ENCODE data around the gene LBHD2. TPM values are rescaled to one million over a fixed set of nuclear protein-coding genes. Genes with fewer than 3 reads are reported as not detected.
A peak's percentile ranks its signal among the peaks of the same experiment; 100 is the strongest.

Gene LBHD2
- total and polyA plus RNA-seq, 2 of the 13 experiments (the other 11 are each of a cell fraction or from before 2014, with no cell fraction given), result 0.67 to 1.00 TPM

DNA sequence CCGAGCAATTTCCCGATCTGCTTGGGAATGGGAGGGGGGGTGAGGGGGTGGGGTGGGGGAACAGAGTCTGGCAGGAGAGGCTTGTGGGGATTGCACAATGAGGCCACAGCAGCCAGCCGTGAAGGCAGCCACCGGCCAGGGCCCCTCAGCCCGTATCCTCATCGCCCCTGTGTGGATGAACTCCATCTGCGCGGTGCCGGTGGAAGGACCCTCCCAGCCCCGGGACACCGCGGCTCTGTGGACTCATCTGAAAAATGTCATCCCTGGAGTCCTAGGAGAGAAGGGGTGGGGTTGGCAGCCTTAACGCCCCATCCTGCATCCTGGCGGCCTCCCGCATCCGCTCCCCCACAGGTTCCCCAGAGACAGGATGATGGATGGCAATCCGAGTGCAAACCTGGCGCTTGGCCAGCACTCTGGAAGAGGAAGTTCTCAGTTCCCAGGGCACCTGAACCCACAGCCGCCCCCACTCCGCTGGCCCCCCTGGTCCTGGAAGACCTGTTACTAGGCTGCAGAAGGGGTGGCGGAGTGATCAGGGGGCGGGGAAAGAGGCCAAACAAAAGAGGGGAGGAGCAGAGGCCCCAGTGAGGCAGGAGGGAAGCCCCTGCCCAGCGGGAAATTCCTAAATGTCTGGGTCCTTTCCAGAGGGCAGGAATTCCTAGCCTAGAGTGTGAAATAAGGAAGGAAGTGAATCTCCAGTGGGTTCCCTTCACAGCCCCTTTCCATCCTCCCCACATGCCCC lies 38.0 kb downstream of the LBHD2 start (continued):
- TF ChIP-seq, protein P1, sequence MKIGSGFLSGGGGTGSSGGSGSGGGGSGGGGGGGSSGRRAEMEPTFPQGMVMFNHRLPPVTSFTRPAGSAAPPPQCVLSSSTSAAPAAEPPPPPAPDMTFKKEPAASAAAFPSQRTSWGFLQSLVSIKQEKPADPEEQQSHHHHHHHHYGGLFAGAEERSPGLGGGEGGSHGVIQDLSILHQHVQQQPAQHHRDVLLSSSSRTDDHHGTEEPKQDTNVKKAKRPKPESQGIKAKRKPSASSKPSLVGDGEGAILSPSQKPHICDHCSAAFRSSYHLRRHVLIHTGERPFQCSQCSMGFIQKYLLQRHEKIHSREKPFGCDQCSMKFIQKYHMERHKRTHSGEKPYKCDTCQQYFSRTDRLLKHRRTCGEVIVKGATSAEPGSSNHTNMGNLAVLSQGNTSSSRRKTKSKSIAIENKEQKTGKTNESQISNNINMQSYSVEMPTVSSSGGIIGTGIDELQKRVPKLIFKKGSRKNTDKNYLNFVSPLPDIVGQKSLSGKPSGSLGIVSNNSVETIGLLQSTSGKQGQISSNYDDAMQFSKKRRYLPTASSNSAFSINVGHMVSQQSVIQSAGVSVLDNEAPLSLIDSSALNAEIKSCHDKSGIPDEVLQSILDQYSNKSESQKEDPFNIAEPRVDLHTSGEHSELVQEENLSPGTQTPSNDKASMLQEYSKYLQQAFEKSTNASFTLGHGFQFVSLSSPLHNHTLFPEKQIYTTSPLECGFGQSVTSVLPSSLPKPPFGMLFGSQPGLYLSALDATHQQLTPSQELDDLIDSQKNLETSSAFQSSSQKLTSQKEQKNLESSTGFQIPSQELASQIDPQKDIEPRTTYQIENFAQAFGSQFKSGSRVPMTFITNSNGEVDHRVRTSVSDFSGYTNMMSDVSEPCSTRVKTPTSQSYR (CRISPR knock-in tag; IDR thresholded peaks at IDR 0.05; ENCODE audit: borderline replicate concordance), result 0 out of 2 replicates have a peak, but pooled peaks have one; percentile 16
- no peak for TF ChIP-seq AHR (CRISPR knock-in tag; IDR thresholded peaks at IDR 0.05)
- no peak for TF ChIP-seq FIP1L1 (IDR thresholded peaks at IDR 0.05; ENCODE audit: borderline replicate concordance, insufficient read depth, low read depth, low read length)
- peak; percentile 100 for TF ChIP-seq HOXA5 (CRISPR knock-in tag; IDR thresholded peaks at IDR 0.05)
- TF ChIP-seq ARID2 (CRISPR knock-in tag; IDR thresholded peaks at IDR 0.05; ENCODE audit: borderline replicate concordance), result no peak
- TF ChIP-seq EED (CRISPR knock-in tag; IDR thresholded peaks at IDR 0.05), result no peak
- no peak for TF ChIP-seq SOX6 (IDR thresholded peaks at IDR 0.05)
- TF ChIP-seq SOX6 (CRISPR knock-in tag; IDR thresholded peaks at IDR 0.05), result peak; percentile 19; the same call in 1 of the 2 replicates
- 0 out of 2 replicates have a peak, but pooled peaks have one; percentile 24 for TF ChIP-seq ZBTB7B (CRISPR knock-in tag; IDR thresholded peaks at IDR 0.05)
- TF ChIP-seq GABPB1 (CRISPR knock-in tag; IDR thresholded peaks at IDR 0.05), result peak; percentile 10; the same call in 1 of the 2 replicates
- TF ChIP-seq SP4 (CRISPR knock-in tag; IDR thresholded peaks at IDR 0.05), result no peak
- TF ChIP-seq, protein P2, sequence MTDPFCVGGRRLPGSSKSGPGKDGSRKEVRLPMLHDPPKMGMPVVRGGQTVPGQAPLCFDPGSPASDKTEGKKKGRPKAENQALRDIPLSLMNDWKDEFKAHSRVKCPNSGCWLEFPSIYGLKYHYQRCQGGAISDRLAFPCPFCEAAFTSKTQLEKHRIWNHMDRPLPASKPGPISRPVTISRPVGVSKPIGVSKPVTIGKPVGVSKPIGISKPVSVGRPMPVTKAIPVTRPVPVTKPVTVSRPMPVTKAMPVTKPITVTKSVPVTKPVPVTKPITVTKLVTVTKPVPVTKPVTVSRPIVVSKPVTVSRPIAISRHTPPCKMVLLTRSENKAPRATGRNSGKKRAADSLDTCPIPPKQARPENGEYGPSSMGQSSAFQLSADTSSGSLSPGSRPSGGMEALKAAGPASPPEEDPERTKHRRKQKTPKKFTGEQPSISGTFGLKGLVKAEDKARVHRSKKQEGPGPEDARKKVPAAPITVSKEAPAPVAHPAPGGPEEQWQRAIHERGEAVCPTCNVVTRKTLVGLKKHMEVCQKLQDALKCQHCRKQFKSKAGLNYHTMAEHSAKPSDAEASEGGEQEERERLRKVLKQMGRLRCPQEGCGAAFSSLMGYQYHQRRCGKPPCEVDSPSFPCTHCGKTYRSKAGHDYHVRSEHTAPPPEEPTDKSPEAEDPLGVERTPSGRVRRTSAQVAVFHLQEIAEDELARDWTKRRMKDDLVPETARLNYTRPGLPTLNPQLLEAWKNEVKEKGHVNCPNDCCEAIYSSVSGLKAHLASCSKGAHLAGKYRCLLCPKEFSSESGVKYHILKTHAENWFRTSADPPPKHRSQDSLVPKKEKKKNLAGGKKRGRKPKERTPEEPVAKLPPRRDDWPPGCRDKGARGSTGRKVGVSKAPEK (CRISPR knock-in tag; IDR thresholded peaks at IDR 0.05; ENCODE audit: borderline replicate concordance), result no peak
- TF ChIP-seq SP5 (CRISPR knock-in tag; IDR thresholded peaks at IDR 0.05; ENCODE audit: borderline replicate concordance, low read depth), result peak; percentile 59; the same call in 1 of the 2 replicates
- TF ChIP-seq, protein P3, sequence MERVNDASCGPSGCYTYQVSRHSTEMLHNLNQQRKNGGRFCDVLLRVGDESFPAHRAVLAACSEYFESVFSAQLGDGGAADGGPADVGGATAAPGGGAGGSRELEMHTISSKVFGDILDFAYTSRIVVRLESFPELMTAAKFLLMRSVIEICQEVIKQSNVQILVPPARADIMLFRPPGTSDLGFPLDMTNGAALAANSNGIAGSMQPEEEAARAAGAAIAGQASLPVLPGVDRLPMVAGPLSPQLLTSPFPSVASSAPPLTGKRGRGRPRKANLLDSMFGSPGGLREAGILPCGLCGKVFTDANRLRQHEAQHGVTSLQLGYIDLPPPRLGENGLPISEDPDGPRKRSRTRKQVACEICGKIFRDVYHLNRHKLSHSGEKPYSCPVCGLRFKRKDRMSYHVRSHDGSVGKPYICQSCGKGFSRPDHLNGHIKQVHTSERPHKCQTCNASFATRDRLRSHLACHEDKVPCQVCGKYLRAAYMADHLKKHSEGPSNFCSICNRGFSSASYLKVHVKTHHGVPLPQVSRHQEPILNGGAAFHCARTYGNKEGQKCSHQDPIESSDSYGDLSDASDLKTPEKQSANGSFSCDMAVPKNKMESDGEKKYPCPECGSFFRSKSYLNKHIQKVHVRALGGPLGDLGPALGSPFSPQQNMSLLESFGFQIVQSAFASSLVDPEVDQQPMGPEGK (CRISPR knock-in tag; IDR thresholded peaks at IDR 0.05), result peak; percentile 81
- TF ChIP-seq, protein P4, sequence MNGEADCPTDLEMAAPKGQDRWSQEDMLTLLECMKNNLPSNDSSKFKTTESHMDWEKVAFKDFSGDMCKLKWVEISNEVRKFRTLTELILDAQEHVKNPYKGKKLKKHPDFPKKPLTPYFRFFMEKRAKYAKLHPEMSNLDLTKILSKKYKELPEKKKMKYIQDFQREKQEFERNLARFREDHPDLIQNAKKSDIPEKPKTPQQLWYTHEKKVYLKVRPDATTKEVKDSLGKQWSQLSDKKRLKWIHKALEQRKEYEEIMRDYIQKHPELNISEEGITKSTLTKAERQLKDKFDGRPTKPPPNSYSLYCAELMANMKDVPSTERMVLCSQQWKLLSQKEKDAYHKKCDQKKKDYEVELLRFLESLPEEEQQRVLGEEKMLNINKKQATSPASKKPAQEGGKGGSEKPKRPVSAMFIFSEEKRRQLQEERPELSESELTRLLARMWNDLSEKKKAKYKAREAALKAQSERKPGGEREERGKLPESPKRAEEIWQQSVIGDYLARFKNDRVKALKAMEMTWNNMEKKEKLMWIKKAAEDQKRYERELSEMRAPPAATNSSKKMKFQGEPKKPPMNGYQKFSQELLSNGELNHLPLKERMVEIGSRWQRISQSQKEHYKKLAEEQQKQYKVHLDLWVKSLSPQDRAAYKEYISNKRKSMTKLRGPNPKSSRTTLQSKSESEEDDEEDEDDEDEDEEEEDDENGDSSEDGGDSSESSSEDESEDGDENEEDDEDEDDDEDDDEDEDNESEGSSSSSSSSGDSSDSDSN (CRISPR knock-in tag; IDR thresholded peaks at IDR 0.05), result peak; percentile 30
- no peak for TF ChIP-seq ZSCAN30 (CRISPR knock-in tag; IDR thresholded peaks at IDR 0.05)
- TF ChIP-seq RXRB (CRISPR knock-in tag; IDR thresholded peaks at IDR 0.05; ENCODE audit: borderline replicate concordance), result no peak
- TF ChIP-seq ELF3 (CRISPR knock-in tag; IDR thresholded peaks at IDR 0.05), result peak; percentile 65
- peak; percentile 27; the same call in 1 of the 2 replicates for TF ChIP-seq NRL (CRISPR knock-in tag; IDR thresholded peaks at IDR 0.05; ENCODE audit: borderline replicate concordance)
- TF ChIP-seq ZFY (CRISPR knock-in tag; IDR thresholded peaks at IDR 0.05), result no peak
